HCEC 1CT (cell line): ENCODE results near the gene ALAS1.

ENCODE experiments used
- DNase-seq: peaks from one replicate; pipeline ENCODE4 v3.0.0-alpha.2; 2017

ALAS1 gene

GRCh38 chr3:52256159-52256558, 58.2 kb downstream of the ALAS1 start:
- DNase-seq, result no peak

- no peak for DNase-seq
Observed at GRCh38 chr3:52256622-52257021, 58.7 kb downstream of the ALAS1 start.

DNA sequence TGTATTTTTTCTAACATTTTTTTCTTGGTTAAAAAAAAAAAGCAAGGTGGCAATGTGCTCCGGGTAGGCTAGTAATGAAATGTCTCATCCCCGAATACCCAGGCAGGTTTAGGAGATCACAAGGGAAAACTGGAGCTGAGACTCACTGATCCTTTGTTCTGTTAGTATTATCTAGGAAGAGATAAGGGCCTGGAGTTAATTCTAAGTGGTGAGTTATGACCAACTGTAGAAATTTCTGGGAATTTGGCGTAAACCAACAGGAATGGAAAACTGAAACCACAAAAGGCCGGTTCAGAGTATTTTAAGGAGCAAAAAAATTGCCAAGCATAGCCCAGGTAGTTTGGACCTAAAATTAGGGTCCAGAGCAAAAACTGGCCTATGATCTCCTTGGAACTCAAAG, 60.0 kb downstream of the ALAS1 start:
- no peak for DNase-seq

- DNase-seq, result no peak
Observed at GRCh38 chr3:52259035-52259434, 61.1 kb downstream of the ALAS1 start.

DNA sequence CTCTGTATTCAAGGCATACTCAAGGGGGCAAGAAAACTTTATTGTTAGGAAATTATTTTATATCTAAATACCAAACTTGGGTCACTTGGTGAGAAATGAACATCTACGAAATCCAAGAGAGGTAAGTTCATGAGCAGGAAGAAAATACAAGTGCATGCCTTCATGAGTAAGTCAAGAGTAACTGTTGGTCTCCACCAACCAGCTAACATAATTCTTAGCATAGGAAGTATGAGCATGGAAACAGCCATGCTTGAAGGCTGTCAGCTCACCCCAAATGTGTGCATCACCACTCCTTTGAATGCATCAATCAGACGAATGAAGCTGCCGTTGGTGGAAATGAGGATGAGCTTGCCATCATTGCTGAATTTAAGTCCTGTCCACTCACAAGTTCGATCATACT, 61.5 kb downstream of the ALAS1 start:
- no peak for DNase-seq

DNA sequence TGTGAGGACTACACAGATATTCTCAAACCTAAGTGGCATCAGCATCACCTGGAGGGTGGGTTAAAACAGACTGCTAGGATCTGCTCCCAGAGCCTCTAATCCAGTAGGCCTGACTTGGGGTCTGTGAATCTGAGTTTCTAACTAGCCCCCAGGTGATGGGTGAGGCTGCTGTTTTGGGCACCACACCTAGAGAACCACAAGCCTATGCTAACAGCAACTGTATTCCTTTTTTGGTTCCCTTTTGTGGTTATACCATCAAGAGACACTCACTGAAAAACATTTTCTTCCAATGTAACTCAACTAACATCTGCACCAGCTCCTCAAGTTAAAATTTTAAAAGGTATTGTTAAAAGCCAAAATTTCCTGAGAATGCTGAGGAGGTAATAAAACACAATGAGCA, 64.5 kb downstream of the ALAS1 start:
- no peak for DNase-seq
